Measurements from ENCODE around the gene PLPPR1. TPM values are rescaled to one million over a fixed set of nuclear protein-coding genes. Genes with fewer than 3 reads are reported as not detected.
A peak's percentile ranks its signal among the peaks of the same experiment; 100 is the strongest.

PLPPR1 gene
- total RNA-seq, 1 donor from 2014 or later, result 3.2 TPM

GRCh38 chr9:101265261-101265660 lies 236.7 kb downstream of the PLPPR1 start:
- peaks cover 2% of the 10 kb centered on the region for H3K27me3 Mint-ChIP-seq (ENCODE audit: insufficient read depth, low read depth)
- no peak overlapping the region for H3K27ac Mint-ChIP-seq
- H3K27ac ChIP-seq, result no peak overlapping the region
- H3K36me3 Mint-ChIP-seq, result no peaks in the 10 kb centered on the region
- no peak for DNase-seq (ENCODE audit: low spot score)
- H3K4me2 ChIP-seq, result no peak overlapping the region
- TF ChIP-seq CTCF (IDR thresholded peaks at IDR 0.05) (no peak), EZH2 (IDR thresholded peaks at IDR 0.05) (no peak), EZH2phosphoT487 (IDR thresholded peaks at IDR 0.05) (no peak)
- H2AFZ ChIP-seq (replicated peaks), result no peak overlapping the region
- H3K79me2 ChIP-seq (ENCODE audit: low read depth), result no peaks in the 10 kb centered on the region
- H3K4me1 ChIP-seq, result peaks cover 10% of the 10 kb centered on the region
- H3K4me1 Mint-ChIP-seq, result peaks cover 10% of the 10 kb centered on the region
- no peaks in the 10 kb centered on the region for H3K36me3 ChIP-seq
- H3K9me3 ChIP-seq (ENCODE audit: low read depth), result no peaks in the 10 kb centered on the region
- H3K9ac ChIP-seq, result no peak overlapping the region
- H3K4me3 Mint-ChIP-seq, result no peak overlapping the region
- H3F3A ChIP-seq (ENCODE audit: low read depth), result no peaks in the 10 kb centered on the region
- no peak overlapping the region for H3K4me3 ChIP-seq
- H3K9me3 Mint-ChIP-seq, result no peaks in the 10 kb centered on the region
- H4K20me1 ChIP-seq (ENCODE audit: low read depth), result no peaks in the 10 kb centered on the region
- no peaks in the 10 kb centered on the region for H3K27me3 ChIP-seq

DNA sequence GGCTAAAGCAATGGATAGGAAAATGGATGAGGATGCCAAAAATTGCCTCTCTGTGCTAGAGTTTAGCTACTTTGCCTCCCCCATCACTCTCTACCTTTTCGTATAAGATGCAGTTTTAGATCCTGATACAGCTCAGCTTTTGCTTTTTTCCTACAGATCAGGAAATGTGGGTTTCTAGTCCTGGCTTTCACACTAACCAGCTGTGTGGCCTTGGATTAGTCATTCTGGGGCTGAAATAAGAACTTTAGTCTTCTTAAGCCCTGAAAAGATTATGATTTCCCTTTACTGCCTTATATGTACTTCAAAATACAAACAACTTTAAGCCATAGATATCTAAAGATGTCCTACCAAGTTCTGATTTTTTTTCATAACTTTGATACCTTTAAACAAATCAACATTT lies 239.9 kb downstream of the PLPPR1 start:
- no peak overlapping the region for H3K4me3 Mint-ChIP-seq
- Histone ChIP-seq H3K4me3 (no peak overlapping the region), H3K4me2 (no peak overlapping the region), H3K79me2 (ENCODE audit: low read depth) (no peaks in the 10 kb centered on the region), H3K9me3 (ENCODE audit: low read depth) (no peaks in the 10 kb centered on the region), H3K9ac (no peak overlapping the region), H3K27me3 (no peaks in the 10 kb centered on the region), H2AFZ (replicated peaks) (no peak overlapping the region), H3K27ac (no peak overlapping the region), H4K20me1 (ENCODE audit: low read depth) (no peaks in the 10 kb centered on the region), H3K36me3 (no peaks in the 10 kb centered on the region), H3F3A (ENCODE audit: low read depth) (no peaks in the 10 kb centered on the region), H3K4me1 (peaks cover 13% of the 10 kb centered on the region)
- TF ChIP-seq EZH2phosphoT487 (IDR thresholded peaks at IDR 0.05) (no peak), EZH2 (IDR thresholded peaks at IDR 0.05) (no peak)
- DNase-seq (ENCODE audit: low spot score), result no peak
- H3K27me3 Mint-ChIP-seq (ENCODE audit: insufficient read depth, low read depth), result peaks cover 2% of the 10 kb centered on the region
- no peaks in the 10 kb centered on the region for H3K9me3 Mint-ChIP-seq
- H3K36me3 Mint-ChIP-seq, result no peaks in the 10 kb centered on the region
- no peak overlapping the region for H3K27ac Mint-ChIP-seq
- peaks cover 14% of the 10 kb centered on the region for H3K4me1 Mint-ChIP-seq

GRCh38 chr9:101269591-101270283 lies 241.2 kb downstream of the PLPPR1 start:
- H3K27ac Mint-ChIP-seq, result peak overlapping the region; percentile 78
- H3K4me3 Mint-ChIP-seq, result no peak overlapping the region
- peak; percentile 11 for DNase-seq (ENCODE audit: low spot score)
- H3K4me1 ChIP-seq, result peaks cover 13% of the 10 kb centered on the region
- no peak overlapping the region for H3K9ac ChIP-seq
- no peaks in the 10 kb centered on the region for H3K9me3 ChIP-seq (ENCODE audit: low read depth)
- H3K36me3 ChIP-seq, result no peaks in the 10 kb centered on the region
- TF ChIP-seq EZH2 (IDR thresholded peaks at IDR 0.05) (no peak), CTCF (IDR thresholded peaks at IDR 0.05) (no peak), EZH2phosphoT487 (IDR thresholded peaks at IDR 0.05) (no peak)
- peaks cover 2% of the 10 kb centered on the region for H3K36me3 Mint-ChIP-seq
- peaks cover 17% of the 10 kb centered on the region for H3K4me1 Mint-ChIP-seq
- no peaks in the 10 kb centered on the region for H3K9me3 Mint-ChIP-seq
- H3K27me3 Mint-ChIP-seq (ENCODE audit: insufficient read depth, low read depth), result peaks cover 2% of the 10 kb centered on the region
- H3K79me2 ChIP-seq (ENCODE audit: low read depth), result no peaks in the 10 kb centered on the region
- no peaks in the 10 kb centered on the region for H3K27me3 ChIP-seq
- no peak overlapping the region for H3K27ac ChIP-seq
- H4K20me1 ChIP-seq (ENCODE audit: low read depth), result no peaks in the 10 kb centered on the region
- no peak overlapping the region for H3K4me3 ChIP-seq
- H3F3A ChIP-seq (ENCODE audit: low read depth), result no peaks in the 10 kb centered on the region
- peak overlapping the region; percentile 29 for H3K4me2 ChIP-seq
- no peak overlapping the region for H2AFZ ChIP-seq (replicated peaks)

DNA sequence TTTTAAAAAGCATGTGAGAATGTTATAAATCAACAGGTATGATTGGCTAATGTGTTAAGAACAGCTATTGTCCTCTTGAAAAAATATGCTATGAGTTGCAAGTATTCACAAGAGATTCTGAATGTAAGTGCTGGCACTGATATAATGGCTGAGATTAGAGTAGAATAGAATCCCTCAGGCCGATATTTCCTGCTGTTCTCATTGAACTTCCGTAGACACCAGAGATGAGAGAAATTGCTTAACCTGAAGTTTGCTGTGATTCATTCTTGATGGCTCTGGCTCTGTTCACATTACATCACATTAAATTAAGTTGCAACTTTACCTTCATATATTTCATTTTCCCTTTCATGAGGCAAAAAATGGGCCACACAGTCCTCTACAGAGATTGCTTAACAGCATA lies 241.8 kb downstream of the PLPPR1 start:
- no peak overlapping the region for H3K4me3 Mint-ChIP-seq
- H3K4me1 ChIP-seq, result peaks cover 16% of the 10 kb centered on the region
- no peaks in the 10 kb centered on the region for H3K9me3 ChIP-seq (ENCODE audit: low read depth)
- peaks cover 2% of the 10 kb centered on the region for H3K27me3 Mint-ChIP-seq (ENCODE audit: insufficient read depth, low read depth)
- peaks cover 22% of the 10 kb centered on the region for H3K4me1 Mint-ChIP-seq
- TF ChIP-seq EZH2 (IDR thresholded peaks at IDR 0.05), result no peak
- TF ChIP-seq EZH2phosphoT487 (IDR thresholded peaks at IDR 0.05), result no peak
- no peak for TF ChIP-seq CTCF (IDR thresholded peaks at IDR 0.05)
- no peaks in the 10 kb centered on the region for H3K9me3 Mint-ChIP-seq
- no peak overlapping the region for H3K27ac ChIP-seq
- no peaks in the 10 kb centered on the region for H4K20me1 ChIP-seq (ENCODE audit: low read depth)
- no peaks in the 10 kb centered on the region for H3K27me3 ChIP-seq
- peaks cover 3% of the 10 kb centered on the region for H3F3A ChIP-seq (ENCODE audit: low read depth)
- peak overlapping the region; percentile 29 for H3K4me2 ChIP-seq
- no peaks in the 10 kb centered on the region for H3K79me2 ChIP-seq (ENCODE audit: low read depth)
- DNase-seq (ENCODE audit: low spot score), result no peak
- H3K4me3 ChIP-seq, result no peak overlapping the region
- H3K9ac ChIP-seq, result no peak overlapping the region
- H2AFZ ChIP-seq (replicated peaks), result no peak overlapping the region
- no peak overlapping the region for H3K27ac Mint-ChIP-seq
- H3K36me3 Mint-ChIP-seq, result peaks cover 2% of the 10 kb centered on the region
- no peaks in the 10 kb centered on the region for H3K36me3 ChIP-seq

All from neural progenitor cell (in vitro differentiated cells).